Body of pancreas (tissue), 4 donors: ENCODE results near the gene RSRC1. TPM values are rescaled to one million over a fixed set of nuclear protein-coding genes. Genes with fewer than 3 reads are reported as not detected.

Source experiments
- ATAC-seq: fragments of 150-250 bp; one replicate; pipeline ENCODE4 v1.9.1; 2016
- DNase-seq, 4 donors: peaks; one replicate each; pipeline ENCODE4 v3.0.0-alpha.2; 2019
- H3K27ac ChIP-seq, 4 donors: fragments of 200-600 bp; sonication (generic); 1 replicate in 3 of 4; 2 replicates in 1 of 4; pipeline versions ENCODE4 v1.5.1 to v1.6.1; 2016 to 2019; ENCODE audit warnings: mild to moderate bottlenecking in 1 of 4, mixed read lengths in 1 of 4, moderate library complexity in 1 of 4
- H3K27me3 ChIP-seq, 2 donors: fragments of 200-600 bp; sonication (generic); one replicate each; pipeline ENCODE4 v1.6.0; 2016; ENCODE audit warnings: mild to moderate bottlenecking in 1 of 2
- H3K36me3 ChIP-seq, 2 donors: fragments of 200-600 bp; sonication (generic); replicated peaks in 1 of 2; 2 replicates each; pipeline ENCODE4 v1.5.1; 2016; ENCODE audit warnings: low read depth in 2 of 2; ENCODE audit not compliant: insufficient read depth in 1 of 2
- H3K4me1 ChIP-seq: fragments of 200-600 bp; sonication (generic); one replicate; pipeline ENCODE4 v1.6.0; 2016
- H3K4me3 ChIP-seq, 2 donors: fragments of 200-600 bp; sonication (generic); 1 replicate in 1 of 2; 2 replicates in 1 of 2; pipeline ENCODE4 v1.5.1; 2016 to 2019
- H3K9me3 ChIP-seq, 3 donors: fragments of 200-600 bp; sonication (generic); 1 replicate in 2 of 3; 2 replicates in 1 of 3; pipeline ENCODE4 v1.5.1; 2016
- POLR2A ChIP-seq, 3 donors: fragments of 450-650 bp; IDR thresholded peaks; one replicate each; pipeline ENCODE4 v1.6.1; 2016; ENCODE audit warnings: antibody characterized with exemption in 3 of 3, mild to moderate bottlenecking in 2 of 3
- WGBS, 2 donors: methylation state at CpG; one replicate each; pipeline ENCODE4 v1.1.5; 2017; 5-methylcytosine and 5-hydroxymethylcytosine counted together
- intact Hi-C: fragments of 100-400 bp; cut with DNase I; formaldehyde crosslinking; loops from one replicate; pipeline ENCODE4 v1.15.1; 2023
- total RNA-seq, 2 donors: library from RNA; depleted of rRNA; stranded (reverse); fragments of >200 nt; gene quantifications; one replicate each; pipeline ENCODE4 v1.1.0, GENCODE V29; 2016
- TF ChIP-seq, protein P1 (sequence below), 7 experiments: fragments of 450-650 bp in 4 of 7; fragments of 200-600 bp in 3 of 7; sonication (generic) in 3 of 7; IDR thresholded peaks; one replicate each; pipeline ENCODE4 v1.5.1; 2016 to 2019; ENCODE audit warnings: antibody characterized with exemption in 7 of 7

The RSRC1 gene
- total RNA-seq, 2 donors from 2014 or later: 18.5 to 21.5 TPM

GRCh38 chr3:158247288-158247687, 137.4 kb downstream of the RSRC1 start:
- Histone ChIP-seq H3K36me3 (no peaks in the 10 kb centered on the region), H3K9me3 (no peaks in the 10 kb centered on the region), H3K4me1 (no peaks in the 10 kb centered on the region), H3K27ac (no peak overlapping the region), H3K4me3 (no peak overlapping the region), H3K27me3 (no peaks in the 10 kb centered on the region)
- intact Hi-C loops: no loop called here
- 88 to 96% methylated on average over 3 of the region's 3 CpGs for WGBS, 2 donors
- TF ChIP-seq, protein P1, sequence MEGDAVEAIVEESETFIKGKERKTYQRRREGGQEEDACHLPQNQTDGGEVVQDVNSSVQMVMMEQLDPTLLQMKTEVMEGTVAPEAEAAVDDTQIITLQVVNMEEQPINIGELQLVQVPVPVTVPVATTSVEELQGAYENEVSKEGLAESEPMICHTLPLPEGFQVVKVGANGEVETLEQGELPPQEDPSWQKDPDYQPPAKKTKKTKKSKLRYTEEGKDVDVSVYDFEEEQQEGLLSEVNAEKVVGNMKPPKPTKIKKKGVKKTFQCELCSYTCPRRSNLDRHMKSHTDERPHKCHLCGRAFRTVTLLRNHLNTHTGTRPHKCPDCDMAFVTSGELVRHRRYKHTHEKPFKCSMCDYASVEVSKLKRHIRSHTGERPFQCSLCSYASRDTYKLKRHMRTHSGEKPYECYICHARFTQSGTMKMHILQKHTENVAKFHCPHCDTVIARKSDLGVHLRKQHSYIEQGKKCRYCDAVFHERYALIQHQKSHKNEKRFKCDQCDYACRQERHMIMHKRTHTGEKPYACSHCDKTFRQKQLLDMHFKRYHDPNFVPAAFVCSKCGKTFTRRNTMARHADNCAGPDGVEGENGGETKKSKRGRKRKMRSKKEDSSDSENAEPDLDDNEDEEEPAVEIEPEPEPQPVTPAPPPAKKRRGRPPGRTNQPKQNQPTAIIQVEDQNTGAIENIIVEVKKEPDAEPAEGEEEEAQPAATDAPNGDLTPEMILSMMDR (IDR thresholded peaks at IDR 0.05): no peak
- TF ChIP-seq POLR2A (IDR thresholded peaks at IDR 0.05): no peak
- ATAC-seq: no peak
- DNase-seq: no peak

DNA sequence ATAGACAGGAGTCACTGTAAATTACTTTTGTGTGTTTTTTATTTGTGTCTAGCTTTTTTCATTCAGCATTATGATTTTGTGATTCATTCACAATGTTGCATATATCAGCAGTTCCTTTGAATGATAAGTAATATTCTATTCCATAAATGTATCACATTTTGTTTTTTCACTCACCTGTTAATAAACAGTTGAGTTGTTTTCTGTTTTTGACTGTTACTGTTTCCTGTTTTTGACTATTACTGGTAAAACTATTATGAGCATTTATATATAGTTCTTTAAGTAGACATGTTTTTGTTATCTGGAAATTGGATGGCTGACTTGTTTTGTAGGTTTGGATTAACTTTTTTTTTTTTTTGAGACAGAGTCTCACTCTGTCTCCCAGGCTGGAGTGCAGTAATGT, 138.4 kb downstream of the RSRC1 start:
- no peak for ATAC-seq
- Histone ChIP-seq H3K27ac (no peak overlapping the region), H3K9me3 (no peaks in the 10 kb centered on the region), H3K4me3 (no peak overlapping the region), H3K27me3 (no peaks in the 10 kb centered on the region), H3K4me1 (no peaks in the 10 kb centered on the region), H3K36me3 (no peaks in the 10 kb centered on the region)
- no peak for DNase-seq
- TF ChIP-seq POLR2A (IDR thresholded peaks at IDR 0.05): no peak
- TF ChIP-seq, protein P1 (IDR thresholded peaks at IDR 0.05): no peak
- intact Hi-C loops: no loop called here

DNA sequence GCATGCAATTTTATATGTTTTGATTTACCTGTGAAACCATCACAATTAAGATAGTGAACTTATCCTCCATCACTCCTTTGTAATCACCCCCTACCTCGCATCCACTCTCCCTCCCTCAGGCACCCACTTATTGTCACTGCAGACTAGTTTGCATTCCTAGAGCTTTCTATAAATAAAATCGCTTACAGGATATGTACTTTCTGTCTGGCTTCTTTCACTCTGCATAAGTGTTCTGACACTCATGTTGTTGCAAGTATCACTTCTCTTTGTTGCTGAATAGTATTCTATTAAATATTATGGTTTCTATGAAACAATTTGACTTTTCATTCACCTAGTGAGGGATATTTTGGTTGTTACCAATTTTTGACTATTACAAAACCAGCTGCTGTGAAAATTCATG, 139.3 kb downstream of the RSRC1 start:
- Histone ChIP-seq H3K4me3 (no peak overlapping the region), H3K4me1 (no peaks in the 10 kb centered on the region), H3K27ac (no peak overlapping the region), H3K36me3 (no peaks in the 10 kb centered on the region), H3K27me3 (no peaks in the 10 kb centered on the region), H3K9me3 (no peaks in the 10 kb centered on the region)
- TF ChIP-seq, protein P1 (IDR thresholded peaks at IDR 0.05): no peak
- no peak for TF ChIP-seq POLR2A (IDR thresholded peaks at IDR 0.05)
- no peak for DNase-seq
- WGBS, 2 donors: 90% methylated on average over 2 of the region's 2 CpGs
- no peak for ATAC-seq
- intact Hi-C loops: no loop called here

- DNase-seq (no peak), ATAC-seq (no peak)
- no peak overlapping the region for H3K4me3 ChIP-seq
- no peaks in the 10 kb centered on the region for H3K36me3 ChIP-seq
- H3K9me3 ChIP-seq: no peaks in the 10 kb centered on the region
- WGBS, 2 donors: 62 to 83% methylated on average over 3 of the region's 3 CpGs
- TF ChIP-seq POLR2A (IDR thresholded peaks at IDR 0.05): no peak
- TF ChIP-seq, protein P1 (IDR thresholded peaks at IDR 0.05): no peak
- no peak overlapping the region for H3K27ac ChIP-seq
- intact Hi-C loops: no loop called here
- H3K4me1 ChIP-seq: no peaks in the 10 kb centered on the region
- no peaks in the 10 kb centered on the region for H3K27me3 ChIP-seq
These were observed 148.7 kb downstream of the RSRC1 start for GRCh38 chr3:158258619-158259018.

GRCh38 chr3:158260392-158260791, 150.5 kb downstream of the RSRC1 start:
- Histone ChIP-seq H3K4me3 (no peak overlapping the region), H3K27me3 (no peaks in the 10 kb centered on the region), H3K9me3 (no peaks in the 10 kb centered on the region), H3K27ac (no peak overlapping the region), H3K4me1 (no peaks in the 10 kb centered on the region), H3K36me3 (no peaks in the 10 kb centered on the region)
- intact Hi-C loops: no loop called here
- DNase-seq (no peak), ATAC-seq (no peak)
- 94 to 96% methylated on average over 4 of the region's 4 CpGs for WGBS, 2 donors
- no peak for TF ChIP-seq POLR2A (IDR thresholded peaks at IDR 0.05)
- TF ChIP-seq, protein P1 (IDR thresholded peaks at IDR 0.05): no peak
